Psoas muscle (tissue), 8 donors: ENCODE data around the gene CHCHD4. TPM values are rescaled to one million over a fixed set of nuclear protein-coding genes. Genes with fewer than 3 reads are reported as not detected.

ENCODE experiments used
- ATAC-seq, 4 donors: fragments of 200-7000 bp; cut with Tn5 transposase; one replicate each; pipeline ENCODE4 v1.9.1; 2020; ENCODE audit warnings: moderate library complexity in 3 of 4, mild to moderate bottlenecking in 2 of 4
- DNase-seq, 2 donors: peaks; one replicate each; pipeline ENCODE4 v3.0.0-alpha.2; 2020
- H3K27ac ChIP-seq: fragments of 200-600 bp; one replicate; pipeline ENCODE4 v1.8.0; 2022
- H3K27me3 ChIP-seq, 3 donors: fragments of 200-600 bp in 1 of 3; one replicate each; pipeline versions ENCODE4 v1.6.1 to v1.8.0; 2013 to 2022; ENCODE audit warnings: low read length in 2 of 3, mild to moderate bottlenecking in 2 of 3, moderate library complexity in 1 of 3; ENCODE audit not compliant: insufficient read depth in 3 of 3
- H3K36me3 ChIP-seq, 2 donors: fragments of 200-600 bp in 1 of 2; one replicate each; pipeline versions ENCODE4 v1.6.1 to v1.8.0; 2013 to 2022; ENCODE audit warnings: low read depth in 1 of 2, mild to moderate bottlenecking in 1 of 2, moderate library complexity in 1 of 2; ENCODE audit not compliant: insufficient read depth in 1 of 2
- H3K4me1 ChIP-seq: fragments of 200-600 bp; one replicate; pipeline ENCODE4 v1.8.0; 2022
- H3K4me3 ChIP-seq: fragments of 200-600 bp; one replicate; pipeline ENCODE4 v1.8.0; 2022; ENCODE audit warnings: mild to moderate bottlenecking
- H3K9me3 ChIP-seq: fragments of 200-600 bp; one replicate; pipeline ENCODE4 v1.8.0; 2022
- WGBS, 3 donors: extraction: QIAGEN DNeasy Blood & Tissue Kit; methylation state at CpG; one replicate each; pipeline versions ENCODE4 v1.1.6 to v1.1.7; 2013; 5-methylcytosine and 5-hydroxymethylcytosine counted together
- intact Hi-C, 2 donors: fragments of 100-400 bp; cut with DNase I; formaldehyde crosslinking; loops; one replicate each; pipeline versions ENCODE4 v1.11.0 to v1.14.2; 2022
- polyA plus RNA-seq, 3 donors: library from polyadenylated mRNA; stranded (reverse); fragments of 200-250 nt; gene quantifications; one replicate each; pipeline ENCODE4 v1.2.3, GENCODE V29; 2013
- total RNA-seq, 4 donors: library from RNA; stranded (reverse); fragmentation: NEBNext Ultra II Directional in 2 of 4; extraction: Animal tissue kit (Norgen Biotek cat#: 25700) in 2 of 4; gene quantifications; one replicate each; pipeline versions ENCODE4 v1.2.1 to v1.2.4, GENCODE V29; 2021 to 2023
- TF ChIP-seq, protein P1 (sequence below): fragments of 200-600 bp; IDR thresholded peaks from one replicate; pipeline ENCODE4 v1.8.0; 2022; ENCODE audit warnings: antibody characterized with exemption
- donor health status: healthy with polysubstance abuse.
- donor health status: DM: no; HTN: no; CAD: no; lungs with moderate emphysema.
- donor health status: Bipolar disorder and iron deficiency.
- donor health status: healthy.
- donor health status: DM: yes; HTN: yes; CAD: no.
- donor health status: DM: no; HTN: no; CAD: no.
- donor health status: DM: no; HTN: no; CAD: no.
- donor health status: DM: yes; HTN: yes; CAD: no.

The CHCHD4 gene
- total and polyA plus RNA-seq, 7 donors, result 18.5 to 55.4 (median 26.8) TPM

DNA sequence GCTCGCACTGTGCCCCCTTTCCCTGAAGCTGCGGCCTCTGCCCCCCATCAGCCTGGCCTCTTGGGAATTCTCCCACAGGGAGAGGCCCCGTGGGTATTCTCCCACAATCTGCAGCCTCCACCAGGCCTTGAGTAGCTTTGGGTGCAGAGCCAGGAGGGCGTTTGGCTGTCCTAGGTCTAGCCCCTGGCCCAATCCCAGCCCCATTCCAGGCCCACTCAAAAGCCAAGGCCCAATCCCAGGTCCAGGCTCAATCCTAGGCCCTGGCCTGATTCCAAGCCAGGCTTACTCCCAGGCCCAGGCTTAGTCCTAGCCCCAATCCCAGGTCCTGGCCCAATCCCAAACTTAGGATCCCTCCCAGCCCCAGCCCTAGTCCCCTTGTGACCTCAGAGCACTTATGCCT lies 59.8 kb downstream of the CHCHD4 start:
- H3K36me3 ChIP-seq, result no peaks in the 10 kb centered on the region
- no peaks in the 10 kb centered on the region for H3K4me1 ChIP-seq
- TF ChIP-seq, protein P1, sequence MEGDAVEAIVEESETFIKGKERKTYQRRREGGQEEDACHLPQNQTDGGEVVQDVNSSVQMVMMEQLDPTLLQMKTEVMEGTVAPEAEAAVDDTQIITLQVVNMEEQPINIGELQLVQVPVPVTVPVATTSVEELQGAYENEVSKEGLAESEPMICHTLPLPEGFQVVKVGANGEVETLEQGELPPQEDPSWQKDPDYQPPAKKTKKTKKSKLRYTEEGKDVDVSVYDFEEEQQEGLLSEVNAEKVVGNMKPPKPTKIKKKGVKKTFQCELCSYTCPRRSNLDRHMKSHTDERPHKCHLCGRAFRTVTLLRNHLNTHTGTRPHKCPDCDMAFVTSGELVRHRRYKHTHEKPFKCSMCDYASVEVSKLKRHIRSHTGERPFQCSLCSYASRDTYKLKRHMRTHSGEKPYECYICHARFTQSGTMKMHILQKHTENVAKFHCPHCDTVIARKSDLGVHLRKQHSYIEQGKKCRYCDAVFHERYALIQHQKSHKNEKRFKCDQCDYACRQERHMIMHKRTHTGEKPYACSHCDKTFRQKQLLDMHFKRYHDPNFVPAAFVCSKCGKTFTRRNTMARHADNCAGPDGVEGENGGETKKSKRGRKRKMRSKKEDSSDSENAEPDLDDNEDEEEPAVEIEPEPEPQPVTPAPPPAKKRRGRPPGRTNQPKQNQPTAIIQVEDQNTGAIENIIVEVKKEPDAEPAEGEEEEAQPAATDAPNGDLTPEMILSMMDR, result no peak
- H3K27ac ChIP-seq, result no peak overlapping the region
- 69 to 73% (median 73%) methylated on average over 4 of the region's 4 CpGs for WGBS, 3 donors
- no peaks in the 10 kb centered on the region for H3K9me3 ChIP-seq
- DNase-seq (no peak), ATAC-seq (no peak)
- intact Hi-C loops, result no loop called here
- no peak overlapping the region for H3K4me3 ChIP-seq
- H3K27me3 ChIP-seq, result peaks cover 0 to 2% (median 0%) of the 10 kb centered on the region in 3 donors

GRCh38 chr3:14063152-14063551 lies 61.5 kb downstream of the CHCHD4 start:
- ATAC-seq, result no peak
- intact Hi-C loops, result no loop called here
- Histone ChIP-seq H3K4me3 (no peak overlapping the region), H3K4me1 (no peaks in the 10 kb centered on the region), H3K27me3 (no peaks in the 10 kb centered on the region), H3K27ac (no peak overlapping the region), H3K9me3 (no peaks in the 10 kb centered on the region), H3K36me3 (no peaks in the 10 kb centered on the region)
- 80 to 86% (median 83%) methylated on average over 2 of the region's 2 CpGs for WGBS, 3 donors
- no peak for DNase-seq
- TF ChIP-seq, protein P1, result no peak

Other genes starting within 250 kb of the CHCHD4 start
- gene WNT7A, start 244.8 kb downstream of the CHCHD4 start, total RNA-seq, result not detected
- gene WNT7A, start 244.8 kb downstream of the CHCHD4 start, polyA plus RNA-seq, result under 1 TPM in 1 of 3 donors, not detected in 2; 0.04 TPM
- gene TMEM43, start 182 bp upstream of the CHCHD4 start, total RNA-seq, result 100 to 1,000 TPM in 1 of 4 donors, 10 to 100 TPM in 3; 28.2 to 107 (median 34.2) TPM
- gene TMEM43, start 182 bp upstream of the CHCHD4 start, polyA plus RNA-seq, result 10 to 100 TPM; 41.5 to 79.0 (median 48.5) TPM
- gene XPC, start 53.7 kb upstream of the CHCHD4 start, total RNA-seq, result 10 to 100 TPM; 15.1 to 19.5 (median 16.8) TPM
- gene XPC, start 53.7 kb upstream of the CHCHD4 start, polyA plus RNA-seq, result 1 to 10 TPM; 5.3 to 8.4 (median 6.2) TPM
- gene LSM3, start 53.9 kb upstream of the CHCHD4 start, total RNA-seq, result 10 to 100 TPM; 11.1 to 14.9 (median 13.2) TPM
- gene LSM3, start 53.9 kb upstream of the CHCHD4 start, polyA plus RNA-seq, result 10 to 100 TPM; 13.9 to 20.2 (median 17.7) TPM